Measurements from ENCODE around the gene THADA.

- TF ChIP-seq CTCF (IDR thresholded peaks at IDR 0.05): no peak
- TF ChIP-seq POLR2A (IDR thresholded peaks at IDR 0.05): no peak
Observed at GRCh38 chr2:43328832-43329231, 267.0 kb downstream of the THADA start.

Data from thyroid gland (tissue), 4 donors.